Measurements from ENCODE around the gene CFHR4. TPM values are rescaled to one million over a fixed set of nuclear protein-coding genes. Genes with fewer than 3 reads are reported as not detected.

The CFHR4 gene
- total RNA-seq, 1 experiment from 2014 or later, result not detected

Other genes with a start within 250 kb of the CFHR4 start
- 0.57 TPM for gene CFH, start 236.0 kb upstream of the CFHR4 start, total RNA-seq (2021; ENCODE audit: unreplicated experiment)
- gene CFHR3, start 113.2 kb upstream of the CFHR4 start, total RNA-seq (2021; ENCODE audit: unreplicated experiment), result not detected
- gene CFHR1, start 68.3 kb upstream of the CFHR4 start, total RNA-seq (2021; ENCODE audit: unreplicated experiment), result 0.34 TPM
- gene CFHR2, start 55.7 kb downstream of the CFHR4 start, total RNA-seq (2021; ENCODE audit: unreplicated experiment), result not detected
- gene CFHR5, start 89.5 kb downstream of the CFHR4 start, total RNA-seq (2021; ENCODE audit: unreplicated experiment), result not detected
- not detected for gene F13B, start 179.2 kb downstream of the CFHR4 start, total RNA-seq (2021; ENCODE audit: unreplicated experiment)

Measured in HCT116 (cell line).